ENCODE measurements around the gene NR0B2. TPM values are rescaled to one million over a fixed set of nuclear protein-coding genes. Genes with fewer than 3 reads are reported as not detected.

The NR0B2 gene
- total and polyA plus RNA-seq, 2 of the 13 experiments (the other 11 are each of a cell fraction or from before 2014, with no cell fraction given): 72.5 to 133 TPM

DNA sequence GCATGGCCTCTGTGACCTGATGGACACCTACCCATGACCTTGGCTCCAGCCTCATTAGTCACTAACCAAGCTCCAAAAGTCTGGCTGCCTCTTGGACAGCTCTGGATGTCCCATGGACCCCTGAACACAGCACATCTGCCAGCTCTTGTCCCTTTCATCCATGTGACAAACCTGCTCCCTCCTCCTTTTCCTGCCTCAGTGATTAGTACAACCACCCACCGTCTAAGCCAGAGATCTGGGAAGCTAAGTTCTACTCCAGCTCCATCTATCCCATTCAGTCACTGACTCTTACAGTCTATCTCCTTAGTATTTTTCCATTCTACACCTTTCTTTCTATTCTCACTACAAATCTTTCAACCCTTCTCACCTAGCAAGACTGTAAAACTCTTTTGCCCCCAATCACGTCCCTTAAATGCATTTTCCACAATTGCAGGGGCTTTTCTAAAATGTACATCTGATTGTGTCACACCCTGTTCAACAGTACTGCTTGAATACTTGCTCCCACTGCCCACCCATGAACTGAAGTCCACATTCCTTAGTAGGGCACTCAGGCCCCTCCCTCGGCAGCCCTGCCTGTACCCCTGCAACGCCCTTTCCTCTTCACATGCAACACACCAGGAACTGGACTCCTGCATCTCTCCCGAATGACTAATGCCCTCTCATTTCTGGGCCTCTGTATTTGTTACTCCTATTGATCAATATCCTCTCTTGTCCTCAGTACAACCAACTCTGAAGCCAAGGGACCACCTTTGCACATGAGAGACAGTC lies 30.9 kb downstream of the NR0B2 start:
- no peak overlapping the region for H2AFZ ChIP-seq (ENCODE audit: low read length)
- in situ Hi-C loops (cut with HindIII; ENCODE audit: extremely low pct_ligation_motif_present, low pct_unique_long_range_greater_than_20kb): no loop called here
- no peaks in the 10 kb centered on the region for H3K27me3 ChIP-seq (ENCODE audit: control insufficient read depth in 1 of 2, insufficient read depth in 2 of 2, low read length in 2 of 2)
- ChIA-PET POLR2A (interaction anchor here (0.8 to 3.5 kb wide), 7 partner anchors 15 to 55 kb away, joined by 3 to 23 read pairs (median 9); partner anchors contain the start of genes GPATCH3 and NR0B2), CTCF (ENCODE audit: low intra/inter-chr PET ratio, low total read pairs) (no interaction called here)
- H3K4me3 ChIP-seq (replicated peaks in 1 of 3; ENCODE audit: insufficient read depth in 1 of 3, low read depth in 2 of 3, low read length in 3 of 3): no peak overlapping the region
- 67% methylated on average over 5 of the region's 5 CpGs for whole genome bisulfite sequencing (ENCODE audit: low lambda C conversion rate)
- no peaks in the 10 kb centered on the region for H3K9me3 ChIP-seq (ENCODE audit: low read length)
- ATAC-seq (peak; percentile 48), DNase-seq (ENCODE audit: low spot score) (no peak), FAIRE-seq (no peak)
- intact Hi-C loops (cut with micrococcal nuclease; ENCODE audit: unreplicated experiment): no loop called here
- no peak overlapping the region for H3K4me2 ChIP-seq (ENCODE audit: low read depth, low read length)
- no peak for TF ChIP-seq KDM5A (IDR thresholded peaks at IDR 0.05; ENCODE audit: borderline replicate concordance, low read length)
- TF ChIP-seq ZNF713 (CRISPR knock-in tag; IDR thresholded peaks at IDR 0.05): no peak
- TF ChIP-seq SKI (IDR thresholded peaks at IDR 0.05; ENCODE audit: partially characterized antibody): peak; percentile 27
- no peak for TF ChIP-seq ZNF746 (CRISPR knock-in tag; IDR thresholded peaks at IDR 0.05)
- peak; percentile 55; the same call in 1 of the 2 replicates for TF ChIP-seq ZSCAN25 (CRISPR knock-in tag; IDR thresholded peaks at IDR 0.05)
- peak; percentile 34; the same call in 1 of the 2 replicates for TF ChIP-seq SALL1 (CRISPR knock-in tag; IDR thresholded peaks at IDR 0.05)
- TF ChIP-seq TEAD3 (CRISPR knock-in tag; optimal IDR thresholded peaks at IDR 0.05; ENCODE audit: borderline replicate concordance): peak; percentile 37
- TF ChIP-seq, protein P1, sequence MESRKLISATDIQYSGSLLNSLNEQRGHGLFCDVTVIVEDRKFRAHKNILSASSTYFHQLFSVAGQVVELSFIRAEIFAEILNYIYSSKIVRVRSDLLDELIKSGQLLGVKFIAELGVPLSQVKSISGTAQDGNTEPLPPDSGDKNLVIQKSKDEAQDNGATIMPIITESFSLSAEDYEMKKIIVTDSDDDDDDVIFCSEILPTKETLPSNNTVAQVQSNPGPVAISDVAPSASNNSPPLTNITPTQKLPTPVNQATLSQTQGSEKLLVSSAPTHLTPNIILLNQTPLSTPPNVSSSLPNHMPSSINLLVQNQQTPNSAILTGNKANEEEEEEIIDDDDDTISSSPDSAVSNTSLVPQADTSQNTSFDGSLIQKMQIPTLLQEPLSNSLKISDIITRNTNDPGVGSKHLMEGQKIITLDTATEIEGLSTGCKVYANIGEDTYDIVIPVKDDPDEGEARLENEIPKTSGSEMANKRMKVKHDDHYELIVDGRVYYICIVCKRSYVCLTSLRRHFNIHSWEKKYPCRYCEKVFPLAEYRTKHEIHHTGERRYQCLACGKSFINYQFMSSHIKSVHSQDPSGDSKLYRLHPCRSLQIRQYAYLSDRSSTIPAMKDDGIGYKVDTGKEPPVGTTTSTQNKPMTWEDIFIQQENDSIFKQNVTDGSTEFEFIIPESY (CRISPR knock-in tag; IDR thresholded peaks at IDR 0.05): peak; percentile 65
- TF ChIP-seq BCLAF1 (IDR thresholded peaks at IDR 0.05): no peak
- peaks cover 17 to 65% of the 10 kb centered on the region in 2 experiments; a peak in 4 of 5 replicates for H3K36me3 ChIP-seq (replicated peaks in 1 of 2; ENCODE audit: control insufficient read depth in 1 of 2, insufficient read depth in 2 of 2, low read length in 2 of 2)
- peaks cover 2% of the 10 kb centered on the region for H3K79me2 ChIP-seq (ENCODE audit: insufficient read depth, low read length)
- TSS peak; percentile 33 for BruUV-seq (replicated peaks)
- peak overlapping the region; percentile 14 for H3K27ac ChIP-seq (ENCODE audit: extremely low read length, insufficient read depth, low read length)
- H3K9ac ChIP-seq (ENCODE audit: insufficient read depth, low read depth, low read length): no peak overlapping the region
- H4K20me1 ChIP-seq (ENCODE audit: insufficient read depth, low read length): no peaks in the 10 kb centered on the region
- peaks cover 37% of the 10 kb centered on the region for H3K4me1 ChIP-seq (ENCODE audit: insufficient read depth, low read length)

All from HepG2 (cell line).